MM.1S (cell line): Measurements from ENCODE around the gene PXT1.

Source experiments
- CTCF ChIP-seq: fragments of 300-600 bp; sonication (generic); IDR thresholded peaks from 2 replicates; pipeline ENCODE4 v1.5.1; 2016; ENCODE audit warnings: antibody characterized with exemption, low read length, mixed read lengths
- EZH2 ChIP-seq: fragments of 300-600 bp; sonication (generic); optimal IDR thresholded peaks from 2 replicates; pipeline ENCODE3; 2017; ENCODE audit warnings: low read depth, mild to moderate bottlenecking, antibody characterized with exemption, low read length, mixed read lengths

GRCh38 chr6:36469946-36470345 lies 27.3 kb upstream of the PXT1 start:
- no peak for TF ChIP-seq EZH2
- TF ChIP-seq CTCF: no peak
